Breast epithelium (tissue), 3 donors: ENCODE results near the gene RPS8.

ENCODE experiments used
- POLR2A ChIP-seq: fragments of 450-650 bp; IDR thresholded peaks from one replicate; pipeline ENCODE4 v1.6.1; 2016; ENCODE audit warnings: antibody characterized with exemption, mild to moderate bottlenecking, moderate library complexity
- POLR2AphosphoS5 ChIP-seq, 3 donors: sonication (generic); formaldehyde crosslinking; IDR thresholded peaks; one replicate each; pipeline ENCODE4 v1.6.1; 2017; ENCODE audit warnings: antibody characterized with exemption in 3 of 3
- TF ChIP-seq, protein P1 (sequence below), 3 donors: fragments of 450-650 bp; IDR thresholded peaks; one replicate each; pipeline ENCODE4 v1.5.1; 2016 to 2017; ENCODE audit warnings: antibody characterized with exemption in 3 of 3, mild to moderate bottlenecking in 3 of 3, moderate library complexity in 3 of 3

DNA sequence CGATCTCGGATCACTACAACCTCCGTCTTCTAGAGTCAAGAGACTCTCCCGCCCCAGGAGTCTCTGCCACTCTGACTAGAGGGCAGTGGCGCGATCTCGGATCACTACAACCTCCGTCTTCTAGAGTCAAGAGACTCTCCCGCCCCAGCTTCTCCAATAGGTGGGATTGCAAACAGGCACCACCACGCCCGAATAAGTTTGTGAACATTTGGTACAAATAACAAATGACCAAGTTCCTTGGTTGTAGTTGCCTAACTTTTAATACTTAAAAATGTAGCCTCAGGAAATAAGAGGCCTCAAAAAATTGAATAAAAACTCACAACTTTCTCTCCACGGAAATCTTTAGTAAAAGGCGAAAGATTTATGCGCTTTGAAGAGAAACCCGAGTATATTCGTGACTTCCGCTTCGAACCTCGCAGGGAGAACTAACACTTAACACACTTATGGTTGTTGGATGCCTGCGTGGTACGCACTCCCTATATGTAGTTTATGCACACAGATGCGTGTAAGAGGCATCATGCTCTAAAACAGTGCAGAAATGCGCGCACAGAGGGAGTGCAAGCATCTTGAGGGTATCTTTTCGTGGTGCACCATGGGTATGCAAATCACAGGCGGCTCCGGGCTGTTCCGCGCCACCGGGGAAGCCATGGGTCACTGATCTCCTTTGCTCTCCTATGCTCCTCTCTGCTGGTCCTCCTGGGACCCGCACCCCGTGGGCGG is 44.4 kb downstream of the RPS8 start:
- TF ChIP-seq, protein P1, sequence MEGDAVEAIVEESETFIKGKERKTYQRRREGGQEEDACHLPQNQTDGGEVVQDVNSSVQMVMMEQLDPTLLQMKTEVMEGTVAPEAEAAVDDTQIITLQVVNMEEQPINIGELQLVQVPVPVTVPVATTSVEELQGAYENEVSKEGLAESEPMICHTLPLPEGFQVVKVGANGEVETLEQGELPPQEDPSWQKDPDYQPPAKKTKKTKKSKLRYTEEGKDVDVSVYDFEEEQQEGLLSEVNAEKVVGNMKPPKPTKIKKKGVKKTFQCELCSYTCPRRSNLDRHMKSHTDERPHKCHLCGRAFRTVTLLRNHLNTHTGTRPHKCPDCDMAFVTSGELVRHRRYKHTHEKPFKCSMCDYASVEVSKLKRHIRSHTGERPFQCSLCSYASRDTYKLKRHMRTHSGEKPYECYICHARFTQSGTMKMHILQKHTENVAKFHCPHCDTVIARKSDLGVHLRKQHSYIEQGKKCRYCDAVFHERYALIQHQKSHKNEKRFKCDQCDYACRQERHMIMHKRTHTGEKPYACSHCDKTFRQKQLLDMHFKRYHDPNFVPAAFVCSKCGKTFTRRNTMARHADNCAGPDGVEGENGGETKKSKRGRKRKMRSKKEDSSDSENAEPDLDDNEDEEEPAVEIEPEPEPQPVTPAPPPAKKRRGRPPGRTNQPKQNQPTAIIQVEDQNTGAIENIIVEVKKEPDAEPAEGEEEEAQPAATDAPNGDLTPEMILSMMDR (IDR thresholded peaks at IDR 0.05) = peak in 1 of 3 donors; percentile 25
- TF ChIP-seq POLR2A (peak; percentile 88), POLR2AphosphoS5 (IDR thresholded peaks at IDR 0.05) (peak; percentile 67 to 99 (median 95))
